ENCODE results near the gene ZCCHC24.

DNA sequence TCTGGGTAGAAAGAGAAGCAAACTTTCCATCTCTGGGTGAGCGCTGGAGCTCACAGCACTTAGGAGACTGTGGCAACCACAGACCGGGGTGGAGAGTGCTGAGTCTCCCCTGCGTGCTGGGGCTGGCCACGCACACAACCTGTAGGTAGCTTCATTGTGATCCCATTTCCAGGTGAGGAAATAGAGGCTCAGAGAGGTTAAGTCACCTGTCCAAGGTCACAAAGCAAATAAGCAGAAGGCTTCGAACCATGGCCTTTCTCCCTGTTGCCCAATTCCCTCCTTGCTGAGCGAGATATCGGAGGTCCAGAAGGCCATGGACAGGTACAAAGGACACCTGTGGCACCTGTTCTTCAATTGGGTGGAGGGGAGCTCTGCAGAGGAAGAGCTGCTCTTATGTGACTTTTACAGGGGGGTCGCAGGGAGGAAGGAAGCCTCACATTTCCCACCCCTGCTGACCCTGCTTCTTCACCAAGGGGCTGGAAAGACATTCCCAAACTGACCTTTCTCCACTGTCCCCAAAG is 39.4 kb downstream of the ZCCHC24 start:
- no peak for TF ChIP-seq CTCF (conservative IDR thresholded peaks at IDR 0.05 in 1 of 2, IDR thresholded peaks at IDR 0.05 in 1 of 2; ENCODE audit: low read depth in 1 of 2, low read length in 2 of 2)
- no peak for TF ChIP-seq EZH2 (IDR thresholded peaks at IDR 0.05; ENCODE audit: low read length, missing control alignments)

Data from fibroblast of lung (primary cell).